OCI-LY7 (cell line): ENCODE measurements around the gene ECHDC1. TPM values are rescaled to one million over a fixed set of nuclear protein-coding genes. Genes with fewer than 3 reads are reported as not detected.

ENCODE experiments used
- BruUV-seq: library from RNA; stranded (reverse); fragments of 400-500 nt; replicated peaks from 2 replicates; lab custom pipeline; 2021; lab: Mats Ljungman, UMichigan
- CTCF ChIA-PET: fragments of 300-600 bp; sonication (Branson Sonifier 250); formaldehyde crosslinking; loops from one replicate; lab custom pipeline; 2022; ENCODE audit warnings: antibody characterized with exemption; ENCODE audit not compliant: unreplicated experiment; lab: Charles Lee
- POLR2A ChIA-PET: fragments of 300-600 bp; sonication (Branson Sonifier 250); formaldehyde crosslinking; loops from one replicate; lab custom pipeline; 2022; ENCODE audit warnings: antibody characterized with exemption; lab: Charles Lee
- DNase-seq: peaks from one replicate; pipeline ENCODE4 v3.0.0-alpha.2; 2015; ENCODE audit warnings: low spot score
- H2AFZ ChIP-seq: fragments of 200-600 bp; sonication (generic), shearing (Covaris generic); 2 replicates; pipeline ENCODE4 v1.6.1; 2014; ENCODE audit warnings: mild to moderate bottlenecking, antibody characterized with exemption, low read length, moderate library complexity
- H3K27ac ChIP-seq: fragments of 200-600 bp; sonication (generic); 2 replicates; pipeline ENCODE4 v1.5.1; 2014; ENCODE audit warnings: mixed run types, low read depth, mild to moderate bottlenecking, moderate library complexity, low read length, inconsistent platforms; ENCODE audit not compliant: poor library complexity, severe bottlenecking
- H3K36me3 ChIP-seq: fragments of 200-600 bp; sonication (generic); 2 replicates; pipeline ENCODE4 v1.6.1; 2014; ENCODE audit warnings: mild to moderate bottlenecking, antibody characterized with exemption, low read length, moderate library complexity, mixed read lengths; ENCODE audit not compliant: insufficient read depth
- H3K4me1 ChIP-seq: fragments of 200-600 bp; sonication (generic); 2 replicates; pipeline ENCODE4 v1.5.1; 2014; ENCODE audit warnings: mild to moderate bottlenecking, low read length; ENCODE audit not compliant: insufficient read depth, poor library complexity, severe bottlenecking
- H3K4me2 ChIP-seq: fragments of 200-600 bp; sonication (generic); 2 replicates; pipeline ENCODE4 v1.6.1; 2014; ENCODE audit warnings: mild to moderate bottlenecking, low read length
- H3K4me3 ChIP-seq: fragments of 200-600 bp; sonication (generic); 2 replicates; pipeline ENCODE4 v1.5.1; 2014; ENCODE audit warnings: mild to moderate bottlenecking, low read depth, low read length; ENCODE audit not compliant: poor library complexity, severe bottlenecking
- H3K79me2 ChIP-seq: fragments of 200-600 bp; sonication (generic); 2 replicates; pipeline ENCODE4 v1.6.1; 2016; ENCODE audit warnings: low read depth, mild to moderate bottlenecking, low read length, moderate library complexity, mixed read lengths; ENCODE audit not compliant: insufficient read depth
- H3K9me2 ChIP-seq: fragments of 200-600 bp; sonication (generic); 2 replicates; pipeline ENCODE4 v1.6.1; 2016; ENCODE audit warnings: mild to moderate bottlenecking, low read length, mixed read lengths; ENCODE audit not compliant: insufficient read depth
- H3K9me3 ChIP-seq: fragments of 200-600 bp; sonication (generic); 2 replicates; pipeline ENCODE4 v1.6.1; 2014; ENCODE audit warnings: mild to moderate bottlenecking, mixed run types, low read length, mixed read lengths
- H4K20me1 ChIP-seq: fragments of 200-600 bp; sonication (generic); 2 replicates; pipeline ENCODE4 v1.6.1; 2014; ENCODE audit warnings: mild to moderate bottlenecking, antibody characterized with exemption, low read length, moderate library complexity, mixed read lengths; ENCODE audit not compliant: insufficient read depth
- EZH2phosphoT487 ChIP-seq: fragments of 200-600 bp; sonication (generic); IDR thresholded peaks from 2 replicates; pipeline ENCODE4 v1.6.1; 2018; ENCODE audit warnings: low read depth, borderline replicate concordance, mild to moderate bottlenecking, mixed run types, antibody characterized with exemption, low read length, moderate library complexity, mixed read lengths
- intact Hi-C: fragments of 100-400 bp; cut with micrococcal nuclease; formaldehyde crosslinking; loops from one replicate; pipeline ENCODE4 v1.10.0; 2022; ENCODE audit not compliant: unreplicated experiment
- total RNA-seq, 2 experiments: library from RNA; depleted of rRNA in 1 of 2; stranded (reverse); fragments of >200 nt in 1 of 2; shearing (Covaris generic) in 1 of 2; gene quantifications; 2 replicates each; pipeline ENCODE4 v1.2.3, GENCODE V29; 2014 to 2022
- TF ChIP-seq, protein P1 (sequence below): fragments of 200-600 bp; sonication (generic); conservative IDR thresholded peaks from 2 replicates; pipeline ENCODE4 v1.5.1; 2014; ENCODE audit warnings: mild to moderate bottlenecking, antibody characterized with exemption, low read length, moderate library complexity, mixed read lengths

The ECHDC1 gene
- total RNA-seq, 2 experiments from 2014 or later, result 18.6 to 41.9 TPM

DNA sequence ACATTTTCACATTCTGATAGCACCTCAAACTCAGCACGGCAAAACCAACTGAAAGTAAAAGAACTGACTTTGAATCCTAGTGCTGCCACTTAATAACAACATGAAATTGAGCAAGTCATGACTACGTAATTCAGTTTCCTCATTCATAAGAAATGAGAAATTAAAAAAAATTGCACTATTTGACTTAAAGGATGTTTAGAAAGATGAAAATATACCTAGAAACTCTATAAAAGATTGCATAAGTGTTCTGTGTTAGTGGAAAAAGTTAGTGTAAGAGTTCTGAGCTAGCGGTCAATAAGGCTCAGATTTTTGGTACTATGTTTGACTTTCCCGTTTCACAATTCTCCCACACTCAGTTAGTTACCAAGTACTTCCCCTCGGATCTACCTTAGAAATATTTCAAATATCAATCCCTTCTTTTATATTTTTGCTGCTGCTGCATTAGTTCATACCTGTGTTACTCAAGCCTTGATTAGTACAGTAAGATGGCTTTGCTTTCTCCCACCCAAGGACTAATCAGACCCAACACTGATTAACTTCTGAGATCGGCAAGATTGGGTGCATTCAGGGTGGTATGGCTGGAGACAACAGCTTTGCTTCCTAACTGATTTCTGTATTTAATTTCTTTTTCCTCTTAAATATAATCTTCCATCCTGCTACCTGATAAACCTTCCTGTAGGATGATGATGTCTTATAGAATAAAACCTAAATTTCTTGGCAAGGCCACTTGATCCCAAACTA is 25.9 kb downstream of the ECHDC1 start:
- peaks cover 11% of the 10 kb centered on the region for H3K36me3 ChIP-seq
- TF ChIP-seq EZH2phosphoT487, result no peak
- TF ChIP-seq, protein P1, sequence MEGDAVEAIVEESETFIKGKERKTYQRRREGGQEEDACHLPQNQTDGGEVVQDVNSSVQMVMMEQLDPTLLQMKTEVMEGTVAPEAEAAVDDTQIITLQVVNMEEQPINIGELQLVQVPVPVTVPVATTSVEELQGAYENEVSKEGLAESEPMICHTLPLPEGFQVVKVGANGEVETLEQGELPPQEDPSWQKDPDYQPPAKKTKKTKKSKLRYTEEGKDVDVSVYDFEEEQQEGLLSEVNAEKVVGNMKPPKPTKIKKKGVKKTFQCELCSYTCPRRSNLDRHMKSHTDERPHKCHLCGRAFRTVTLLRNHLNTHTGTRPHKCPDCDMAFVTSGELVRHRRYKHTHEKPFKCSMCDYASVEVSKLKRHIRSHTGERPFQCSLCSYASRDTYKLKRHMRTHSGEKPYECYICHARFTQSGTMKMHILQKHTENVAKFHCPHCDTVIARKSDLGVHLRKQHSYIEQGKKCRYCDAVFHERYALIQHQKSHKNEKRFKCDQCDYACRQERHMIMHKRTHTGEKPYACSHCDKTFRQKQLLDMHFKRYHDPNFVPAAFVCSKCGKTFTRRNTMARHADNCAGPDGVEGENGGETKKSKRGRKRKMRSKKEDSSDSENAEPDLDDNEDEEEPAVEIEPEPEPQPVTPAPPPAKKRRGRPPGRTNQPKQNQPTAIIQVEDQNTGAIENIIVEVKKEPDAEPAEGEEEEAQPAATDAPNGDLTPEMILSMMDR, result no peak
- no peak overlapping the region for H3K27ac ChIP-seq
- no peaks in the 10 kb centered on the region for H4K20me1 ChIP-seq
- intact Hi-C loops, result no loop called here
- no peak overlapping the region for H3K4me3 ChIP-seq
- no peaks in the 10 kb centered on the region for H3K9me3 ChIP-seq
- ChIA-PET CTCF (no interaction called here), POLR2A (interaction anchor here (1.1 to 1.3 kb wide), 2 partner anchors 13 to 20 kb away, joined by 3 read pairs; no protein-coding TSS in a partner anchor)
- no peaks in the 10 kb centered on the region for H3K9me2 ChIP-seq
- no peak overlapping the region for H2AFZ ChIP-seq
- no peak overlapping the region for H3K4me2 ChIP-seq
- no peaks in the 10 kb centered on the region for H3K79me2 ChIP-seq
- no TSS peak for BruUV-seq
- no peak for DNase-seq
- no peaks in the 10 kb centered on the region for H3K4me1 ChIP-seq

DNA sequence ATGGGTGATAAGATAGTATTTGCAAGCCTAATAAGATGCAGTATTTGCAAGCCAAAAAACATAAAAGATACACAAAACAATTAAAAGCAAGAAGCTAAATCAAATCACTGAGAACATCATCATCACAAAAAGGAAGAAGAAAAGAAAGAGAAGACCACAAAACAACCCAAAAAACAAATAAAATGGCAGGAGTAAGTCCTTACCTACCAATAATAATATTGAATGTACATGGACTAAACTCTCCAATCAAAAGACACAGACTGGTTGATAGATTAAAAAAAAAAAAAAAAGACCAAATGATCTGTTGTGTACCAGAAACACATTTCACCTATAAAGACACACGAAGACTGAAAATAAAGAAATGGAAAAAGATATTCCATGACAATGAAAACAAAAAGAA is 37.7 kb downstream of the ECHDC1 start:
- Histone ChIP-seq H3K9me3 (peaks cover 8% of the 10 kb centered on the region; the same call in 1 of the 2 replicates), H3K79me2 (no peaks in the 10 kb centered on the region), H3K4me2 (no peak overlapping the region), H3K4me3 (no peak overlapping the region), H3K36me3 (peaks cover 7% of the 10 kb centered on the region), H3K4me1 (no peaks in the 10 kb centered on the region), H3K9me2 (no peaks in the 10 kb centered on the region), H3K27ac (no peak overlapping the region), H4K20me1 (no peaks in the 10 kb centered on the region), H2AFZ (no peak overlapping the region)
- ChIA-PET CTCF (no interaction called here), POLR2A (interaction anchor here (0.7 to 1.1 kb wide), 3 partner anchors 14 to 18 kb away, joined by 3 to 4 read pairs (median 4); no protein-coding TSS in a partner anchor)
- TF ChIP-seq, protein P1, result no peak
- no peak for TF ChIP-seq EZH2phosphoT487
- DNase-seq, result no peak
- intact Hi-C loops, result no loop called here
- no TSS peak for BruUV-seq

DNA sequence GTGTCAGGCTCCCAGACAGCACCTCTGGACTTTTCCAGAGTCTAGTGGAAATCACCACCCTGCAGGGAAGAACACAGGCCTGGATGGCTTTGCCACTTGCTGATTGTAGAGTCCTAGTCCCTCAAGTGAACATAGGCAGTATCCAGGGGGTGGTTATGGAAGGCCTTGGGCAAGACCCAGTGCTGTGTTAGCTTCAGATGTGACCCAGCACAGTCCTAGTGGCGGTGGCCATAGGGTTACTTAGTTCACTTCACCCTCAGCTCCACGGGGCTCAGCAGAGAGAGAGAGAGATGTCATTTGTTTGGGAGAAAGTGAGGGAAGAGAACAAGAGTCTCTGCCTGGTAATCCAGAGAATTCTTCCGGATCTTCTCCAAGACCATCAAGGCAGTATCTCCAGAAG is 39.5 kb downstream of the ECHDC1 start:
- Histone ChIP-seq H4K20me1 (no peaks in the 10 kb centered on the region), H3K9me2 (no peaks in the 10 kb centered on the region), H3K79me2 (no peaks in the 10 kb centered on the region), H3K9me3 (peaks cover 8% of the 10 kb centered on the region; the same call in 1 of the 2 replicates), H3K4me2 (no peak overlapping the region), H2AFZ (no peak overlapping the region), H3K4me1 (no peaks in the 10 kb centered on the region), H3K4me3 (no peak overlapping the region), H3K36me3 (peaks cover 7% of the 10 kb centered on the region), H3K27ac (no peak overlapping the region)
- CTCF ChIA-PET, result interaction anchor here (1.1 kb wide), 1 partner anchor 117 kb away, joined by 3 read pairs; no protein-coding TSS in a partner anchor
- POLR2A ChIA-PET, result interaction anchor here (0.8 to 1.0 kb wide), 2 partner anchors 11 to 31 kb away, joined by 3 to 5 read pairs; no protein-coding TSS in a partner anchor
- BruUV-seq, result no TSS peak
- TF ChIP-seq, protein P1, result no peak
- no peak for TF ChIP-seq EZH2phosphoT487
- no peak for DNase-seq
- intact Hi-C loops, result loop anchor here (2.0 to 5.0 kb wide), 4 partner anchors 38 to 235 kb away; partner anchors contain the start of gene ECHDC1
